H1 (cell line): ENCODE results near the gene HGFAC.

Source experiments
- ASH2L ChIP-seq: fragments of 200-600, 300-600 bp; sonication (generic); IDR thresholded peaks from one replicate; pipeline ENCODE4 v1.7.1; 2017; ENCODE audit warnings: low read length
- GABPA ChIP-seq: IDR thresholded peaks from 2 replicates; pipeline ENCODE4 v1.6.1; 2011; ENCODE audit warnings: mild to moderate bottlenecking, low read length, moderate library complexity, borderline replicate concordance; ENCODE audit not compliant: insufficient read depth
- KDM1A ChIP-seq: fragments of 200-600, 300-600 bp; sonication (generic); IDR thresholded peaks from 2 replicates; pipeline ENCODE4 v1.7.1; 2016; ENCODE audit warnings: mild to moderate bottlenecking, low read length, borderline replicate concordance
- NANOG ChIP-seq: IDR thresholded peaks from 2 replicates; pipeline ENCODE4 v1.6.1; 2011; ENCODE audit warnings: low read length, low read depth, mild to moderate bottlenecking, inconsistent platforms; ENCODE audit not compliant: insufficient read depth, poor library complexity, severe bottlenecking
- POLR2A ChIP-seq, 2 experiments: IDR thresholded peaks; 1 replicate in 1 of 2; 2 replicates in 1 of 2; pipeline ENCODE4 v1.6.1; 2011; ENCODE audit warnings: low read depth in 2 of 2, low read length in 2 of 2, mild to moderate bottlenecking in 2 of 2; ENCODE audit errors: control extremely low read depth in 1 of 2
- POLR2AphosphoS5 ChIP-seq: IDR thresholded peaks from 2 replicates; pipeline ENCODE4 v1.6.1; 2011; ENCODE audit warnings: low read depth, low read length
- RFX5 ChIP-seq: IDR thresholded peaks from 2 replicates; pipeline ENCODE4 v1.6.1; 2011; ENCODE audit warnings: low read depth, low read length, improper control_type of control experiment, borderline replicate concordance
- SIX5 ChIP-seq: IDR thresholded peaks from 2 replicates; pipeline ENCODE4 v1.6.1; 2011; ENCODE audit warnings: mild to moderate bottlenecking, low read depth, low read length
- SP2 ChIP-seq: IDR thresholded peaks from 2 replicates; pipeline ENCODE4 v1.6.1; 2012; ENCODE audit warnings: mild to moderate bottlenecking, low read length, inconsistent platforms
- TF ChIP-seq, protein P1 (sequence below): IDR thresholded peaks from 2 replicates; pipeline ENCODE4 v1.6.1; 2012; ENCODE audit warnings: low read length, inconsistent platforms
- TF ChIP-seq, protein P2 (sequence below), 3 experiments: IDR thresholded peaks; 1 replicate in 2 of 3; 2 replicates in 1 of 3; pipeline versions ENCODE4 v1.5.1 to v1.6.1; 2011; ENCODE audit warnings: low read length in 3 of 3, mild to moderate bottlenecking in 3 of 3, inconsistent platforms in 2 of 3, low read depth in 1 of 3, moderate library complexity in 1 of 3; ENCODE audit not compliant: insufficient read depth in 1 of 3; ENCODE audit errors: control extremely low read depth in 1 of 3

DNA sequence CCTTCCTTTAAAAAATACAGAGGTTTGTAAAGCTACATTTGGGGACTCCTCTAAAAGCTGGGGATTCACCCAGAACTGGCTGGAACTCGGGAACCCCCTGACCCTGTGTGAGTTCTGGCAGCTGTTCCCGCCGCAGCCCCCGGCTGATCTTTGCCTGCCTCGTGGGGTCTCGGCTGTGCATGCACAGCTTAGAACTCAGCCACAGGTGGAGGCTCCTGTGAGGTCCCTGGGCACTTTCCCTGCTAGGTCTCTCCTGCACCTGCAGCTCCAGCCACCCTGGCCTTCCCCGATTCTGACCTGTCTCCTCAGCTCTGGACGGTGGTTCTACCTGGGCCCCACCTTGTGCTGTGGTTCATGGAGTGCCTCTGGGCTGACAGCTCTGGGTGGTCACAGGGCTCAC is 48.6 kb upstream of the HGFAC start:
- TF ChIP-seq NANOG (no peak), KDM1A (no peak), SP2 (no peak), RFX5 (no peak), SIX5 (no peak), ASH2L (no peak), POLR2AphosphoS5 (no peak), POLR2A (IDR thresholded peaks at IDR 0.05; ENCODE audit: control extremely low read depth in 1 of 2, low read depth in 2 of 2, low read length in 2 of 2) (no peak), GABPA (no peak)
- TF ChIP-seq, protein P1, sequence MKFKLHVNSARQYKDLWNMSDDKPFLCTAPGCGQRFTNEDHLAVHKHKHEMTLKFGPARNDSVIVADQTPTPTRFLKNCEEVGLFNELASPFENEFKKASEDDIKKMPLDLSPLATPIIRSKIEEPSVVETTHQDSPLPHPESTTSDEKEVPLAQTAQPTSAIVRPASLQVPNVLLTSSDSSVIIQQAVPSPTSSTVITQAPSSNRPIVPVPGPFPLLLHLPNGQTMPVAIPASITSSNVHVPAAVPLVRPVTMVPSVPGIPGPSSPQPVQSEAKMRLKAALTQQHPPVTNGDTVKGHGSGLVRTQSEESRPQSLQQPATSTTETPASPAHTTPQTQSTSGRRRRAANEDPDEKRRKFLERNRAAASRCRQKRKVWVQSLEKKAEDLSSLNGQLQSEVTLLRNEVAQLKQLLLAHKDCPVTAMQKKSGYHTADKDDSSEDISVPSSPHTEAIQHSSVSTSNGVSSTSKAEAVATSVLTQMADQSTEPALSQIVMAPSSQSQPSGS = no peak
- TF ChIP-seq, protein P2, sequence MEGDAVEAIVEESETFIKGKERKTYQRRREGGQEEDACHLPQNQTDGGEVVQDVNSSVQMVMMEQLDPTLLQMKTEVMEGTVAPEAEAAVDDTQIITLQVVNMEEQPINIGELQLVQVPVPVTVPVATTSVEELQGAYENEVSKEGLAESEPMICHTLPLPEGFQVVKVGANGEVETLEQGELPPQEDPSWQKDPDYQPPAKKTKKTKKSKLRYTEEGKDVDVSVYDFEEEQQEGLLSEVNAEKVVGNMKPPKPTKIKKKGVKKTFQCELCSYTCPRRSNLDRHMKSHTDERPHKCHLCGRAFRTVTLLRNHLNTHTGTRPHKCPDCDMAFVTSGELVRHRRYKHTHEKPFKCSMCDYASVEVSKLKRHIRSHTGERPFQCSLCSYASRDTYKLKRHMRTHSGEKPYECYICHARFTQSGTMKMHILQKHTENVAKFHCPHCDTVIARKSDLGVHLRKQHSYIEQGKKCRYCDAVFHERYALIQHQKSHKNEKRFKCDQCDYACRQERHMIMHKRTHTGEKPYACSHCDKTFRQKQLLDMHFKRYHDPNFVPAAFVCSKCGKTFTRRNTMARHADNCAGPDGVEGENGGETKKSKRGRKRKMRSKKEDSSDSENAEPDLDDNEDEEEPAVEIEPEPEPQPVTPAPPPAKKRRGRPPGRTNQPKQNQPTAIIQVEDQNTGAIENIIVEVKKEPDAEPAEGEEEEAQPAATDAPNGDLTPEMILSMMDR (IDR thresholded peaks at IDR 0.05; ENCODE audit: control extremely low read depth in 1 of 3, insufficient read depth in 1 of 3, low read depth in 1 of 3, low read length in 3 of 3) = no peak
